ENCODE measurements around the gene ZNF79.

The ZNF79 gene

DNA sequence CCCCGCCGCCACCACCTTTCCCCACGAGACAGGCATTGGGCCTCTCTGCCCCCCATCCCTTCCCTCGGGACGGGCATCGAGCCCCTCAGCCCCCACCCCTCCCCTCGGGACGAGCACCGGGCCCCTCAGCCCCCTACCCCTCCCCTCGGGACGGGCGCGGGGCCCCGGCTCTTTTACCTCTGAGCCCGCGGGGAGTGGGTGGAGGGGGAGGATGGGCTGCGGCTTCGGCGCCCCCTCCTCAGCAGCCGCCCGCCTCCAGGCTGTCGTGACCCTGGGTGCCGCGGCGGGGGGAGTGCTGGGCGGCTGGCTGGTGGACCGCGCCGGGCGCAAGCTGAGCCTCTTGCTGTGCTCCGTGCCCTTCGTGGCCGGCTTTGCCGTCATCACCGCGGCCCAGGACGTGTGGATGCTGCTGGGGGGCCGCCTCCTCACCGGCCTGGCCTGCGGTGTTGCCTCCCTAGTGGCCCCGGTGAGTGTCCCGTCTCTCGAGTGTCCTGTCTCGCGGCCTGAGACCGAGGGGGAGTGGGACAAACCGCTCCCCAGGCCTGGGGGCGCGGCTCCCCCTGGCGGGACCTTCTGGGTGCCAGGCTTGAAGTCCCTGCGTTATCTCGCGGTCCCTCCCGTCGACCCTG lies 26.4 kb upstream of the ZNF79 start:
- peak; percentile 87 for FAIRE-seq
- peak; percentile 34 for DNase-seq (ENCODE audit: insufficient read length, low spot score)

DNA sequence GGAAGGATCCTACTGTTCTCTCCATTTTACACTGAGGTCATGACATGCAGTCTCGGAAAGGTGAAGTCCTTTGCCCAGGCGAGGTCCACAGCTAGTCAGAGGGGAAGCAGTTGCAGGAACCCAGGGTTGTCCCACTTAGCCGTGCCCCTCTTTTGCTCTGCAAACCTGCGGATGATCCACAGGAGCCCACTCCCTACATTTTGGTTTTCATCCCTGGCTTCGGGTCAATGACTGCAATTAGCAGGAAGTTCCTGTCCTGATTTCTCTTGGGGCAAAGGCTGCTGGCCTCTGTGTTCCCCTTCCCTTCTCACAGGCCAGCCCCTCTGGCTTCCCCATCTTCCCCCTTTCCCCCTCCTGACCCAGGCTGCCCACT lies 25.9 kb upstream of the ZNF79 start:
- DNase-seq (ENCODE audit: insufficient read length, low spot score), result no peak
- no peak for FAIRE-seq

DNA sequence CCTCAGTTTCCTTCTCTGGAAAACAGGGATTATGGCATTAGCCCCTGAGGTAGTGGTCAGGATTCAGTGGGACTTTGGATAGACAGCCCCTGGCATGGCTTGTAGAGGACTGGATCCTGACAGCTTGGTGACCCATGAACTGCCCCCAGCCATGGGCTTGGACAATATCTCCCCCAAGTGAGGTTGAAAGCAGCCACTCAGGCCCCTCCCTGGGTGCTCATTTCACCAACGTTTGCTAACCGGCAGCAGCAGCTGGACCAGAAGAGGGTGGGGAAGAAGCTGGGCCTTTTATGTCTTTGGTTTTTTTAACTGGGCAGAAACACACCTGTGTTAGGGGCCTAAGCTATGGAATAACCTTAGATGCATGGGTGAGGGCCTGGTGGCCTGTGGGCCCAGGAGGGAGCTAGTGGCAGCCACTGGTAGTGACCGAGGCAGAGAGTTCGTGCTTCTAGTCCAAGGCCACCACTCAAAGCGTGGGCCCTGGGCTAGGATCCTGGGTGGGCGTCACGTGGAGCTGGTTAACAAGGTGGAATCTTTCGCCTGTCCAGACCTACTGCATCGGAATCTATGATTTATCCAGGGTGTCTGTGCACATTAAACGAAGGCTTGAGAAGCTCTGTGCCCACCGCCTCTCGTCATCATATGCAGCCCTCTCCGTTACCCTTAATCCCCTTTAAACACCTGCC lies 25.3 kb upstream of the ZNF79 start:
- no peak for FAIRE-seq
- DNase-seq (ENCODE audit: insufficient read length, low spot score), result no peak

DNA sequence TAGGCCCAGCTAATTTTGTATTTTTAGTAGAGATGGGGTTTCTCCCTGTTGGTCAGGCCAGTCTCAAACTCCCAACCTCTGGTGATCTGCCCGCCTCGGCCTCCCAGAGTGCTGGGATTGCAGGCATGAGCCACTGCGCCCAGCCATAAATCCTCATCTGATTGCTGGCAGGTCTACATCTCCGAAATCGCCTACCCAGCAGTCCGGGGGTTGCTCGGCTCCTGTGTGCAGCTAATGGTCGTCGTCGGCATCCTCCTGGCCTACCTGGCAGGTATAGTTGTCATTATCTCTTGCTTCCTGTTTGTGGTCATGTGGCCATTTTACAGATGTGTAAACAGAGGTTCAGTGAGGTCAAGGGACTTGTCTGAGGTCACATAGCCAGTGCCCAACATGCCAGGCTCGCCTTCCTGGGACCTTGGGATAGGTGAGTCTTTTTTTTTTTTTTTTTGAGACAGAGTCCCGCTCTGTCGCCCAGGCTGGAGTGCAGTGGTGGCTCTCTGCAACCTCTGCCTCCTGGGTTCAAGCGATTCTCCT lies 24.4 kb upstream of the ZNF79 start:
- FAIRE-seq, result no peak
- DNase-seq (ENCODE audit: insufficient read length, low spot score), result no peak

DNA sequence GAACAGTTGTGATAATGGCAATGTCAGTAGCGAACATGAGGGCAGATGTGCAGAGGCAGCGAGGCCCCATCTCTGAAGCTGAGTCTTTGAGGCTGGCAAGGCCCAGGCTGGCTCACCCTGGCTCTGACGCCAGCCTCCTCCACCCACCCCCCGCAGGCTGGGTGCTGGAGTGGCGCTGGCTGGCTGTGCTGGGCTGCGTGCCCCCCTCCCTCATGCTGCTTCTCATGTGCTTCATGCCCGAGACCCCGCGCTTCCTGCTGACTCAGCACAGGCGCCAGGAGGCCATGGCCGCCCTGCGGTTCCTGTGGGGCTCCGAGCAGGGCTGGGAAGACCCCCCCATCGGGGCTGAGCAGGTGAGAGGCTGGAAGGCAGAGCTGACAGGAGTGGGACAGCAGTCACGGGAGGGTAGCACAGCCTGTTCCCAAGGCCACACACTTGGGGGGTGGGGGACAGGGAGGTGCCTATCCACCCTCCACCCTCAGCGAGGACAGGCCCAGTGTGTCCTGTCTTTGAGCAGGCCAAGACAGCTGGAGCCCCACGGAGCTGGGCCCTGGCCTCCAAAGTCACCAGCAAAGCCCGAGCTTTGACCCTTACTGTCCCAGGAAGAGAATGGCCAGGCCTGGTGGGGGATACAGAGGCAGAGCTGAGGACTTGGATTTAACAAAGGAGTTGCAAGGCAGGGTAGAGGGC lies 21.6 kb upstream of the ZNF79 start:
- FAIRE-seq, result no peak
- DNase-seq (ENCODE audit: insufficient read length, low spot score), result no peak

DNA sequence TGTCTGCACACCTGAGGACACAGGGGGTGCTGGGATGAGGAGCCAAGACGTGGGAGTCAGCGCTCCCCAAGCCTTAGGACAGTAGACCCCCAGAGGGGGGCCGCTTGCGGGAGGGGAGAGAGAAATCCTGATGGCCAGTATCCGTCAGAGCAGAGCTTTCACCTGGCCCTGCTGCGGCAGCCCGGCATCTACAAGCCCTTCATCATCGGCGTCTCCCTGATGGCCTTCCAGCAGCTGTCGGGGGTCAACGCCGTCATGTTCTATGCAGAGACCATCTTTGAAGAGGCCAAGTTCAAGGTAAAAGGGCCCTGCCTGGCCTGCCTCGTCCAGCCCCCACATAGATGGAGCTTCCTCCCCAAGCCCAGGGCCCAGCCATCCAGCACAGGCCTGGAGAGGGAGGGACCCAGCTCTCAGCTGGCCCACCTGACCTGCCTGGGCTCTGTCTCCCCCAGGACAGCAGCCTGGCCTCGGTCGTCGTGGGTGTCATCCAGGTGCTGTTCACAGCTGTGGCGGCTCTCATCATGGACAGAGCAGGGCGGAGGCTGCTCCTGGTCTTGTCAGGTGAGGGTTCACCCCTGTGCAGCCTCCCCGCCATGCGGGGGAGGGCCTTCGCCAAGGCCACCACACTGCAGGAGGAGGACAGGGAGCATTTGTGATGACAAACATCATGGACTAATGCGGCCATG lies 20.5 kb upstream of the ZNF79 start:
- DNase-seq (ENCODE audit: insufficient read length, low spot score) (no peak), FAIRE-seq (no peak)

DNA sequence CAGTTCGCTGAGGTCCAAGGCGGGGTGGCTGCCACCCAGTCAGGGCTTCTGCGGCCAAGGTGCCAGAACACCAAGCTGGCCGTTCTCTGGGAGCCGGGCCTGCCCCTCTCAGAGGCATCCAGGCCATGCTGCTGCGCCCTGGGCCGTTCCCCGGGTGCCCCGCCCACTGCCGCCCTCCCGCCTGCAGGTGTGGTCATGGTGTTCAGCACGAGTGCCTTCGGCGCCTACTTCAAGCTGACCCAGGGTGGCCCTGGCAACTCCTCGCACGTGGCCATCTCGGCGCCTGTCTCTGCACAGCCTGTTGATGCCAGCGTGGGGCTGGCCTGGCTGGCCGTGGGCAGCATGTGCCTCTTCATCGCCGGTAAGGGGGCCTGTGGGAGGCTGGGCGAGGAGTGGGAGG lies 19.6 kb upstream of the ZNF79 start:
- DNase-seq (ENCODE audit: insufficient read length, low spot score) (no peak), FAIRE-seq (no peak)

DNA sequence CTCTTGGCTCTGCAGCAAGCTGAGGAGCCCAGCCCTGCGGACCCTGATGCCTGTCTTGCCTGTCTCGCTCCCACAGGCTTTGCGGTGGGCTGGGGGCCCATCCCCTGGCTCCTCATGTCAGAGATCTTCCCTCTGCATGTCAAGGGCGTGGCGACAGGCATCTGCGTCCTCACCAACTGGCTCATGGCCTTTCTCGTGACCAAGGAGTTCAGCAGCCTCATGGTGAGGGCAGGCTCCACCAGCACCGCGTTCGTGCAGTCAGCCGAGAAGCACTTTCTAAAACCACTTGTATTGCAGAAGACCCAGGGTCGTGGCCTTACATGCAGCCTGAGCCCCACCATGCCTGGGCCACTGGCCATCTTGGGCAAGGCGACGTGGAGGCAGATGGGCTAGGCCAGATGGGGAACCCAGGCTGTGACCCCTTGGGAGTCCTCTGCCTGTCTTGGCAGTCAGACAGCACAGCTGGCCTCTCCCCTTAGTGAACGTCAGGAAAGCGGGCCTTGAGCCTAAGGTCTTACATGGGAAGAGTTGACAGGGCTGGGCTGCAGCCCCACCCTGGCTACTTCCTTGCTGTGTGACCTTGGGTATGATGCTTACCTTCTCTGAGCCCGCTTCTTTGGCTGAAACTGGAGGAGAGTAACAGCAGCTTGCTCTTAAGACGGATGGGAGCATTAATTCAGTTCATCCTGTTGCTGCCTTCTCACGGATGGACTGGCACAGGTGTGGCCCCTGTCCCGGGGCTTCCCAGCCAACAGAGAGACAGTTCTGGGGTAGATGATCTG lies 18.6 kb upstream of the ZNF79 start:
- FAIRE-seq (no peak), DNase-seq (ENCODE audit: insufficient read length, low spot score) (no peak)

DNA sequence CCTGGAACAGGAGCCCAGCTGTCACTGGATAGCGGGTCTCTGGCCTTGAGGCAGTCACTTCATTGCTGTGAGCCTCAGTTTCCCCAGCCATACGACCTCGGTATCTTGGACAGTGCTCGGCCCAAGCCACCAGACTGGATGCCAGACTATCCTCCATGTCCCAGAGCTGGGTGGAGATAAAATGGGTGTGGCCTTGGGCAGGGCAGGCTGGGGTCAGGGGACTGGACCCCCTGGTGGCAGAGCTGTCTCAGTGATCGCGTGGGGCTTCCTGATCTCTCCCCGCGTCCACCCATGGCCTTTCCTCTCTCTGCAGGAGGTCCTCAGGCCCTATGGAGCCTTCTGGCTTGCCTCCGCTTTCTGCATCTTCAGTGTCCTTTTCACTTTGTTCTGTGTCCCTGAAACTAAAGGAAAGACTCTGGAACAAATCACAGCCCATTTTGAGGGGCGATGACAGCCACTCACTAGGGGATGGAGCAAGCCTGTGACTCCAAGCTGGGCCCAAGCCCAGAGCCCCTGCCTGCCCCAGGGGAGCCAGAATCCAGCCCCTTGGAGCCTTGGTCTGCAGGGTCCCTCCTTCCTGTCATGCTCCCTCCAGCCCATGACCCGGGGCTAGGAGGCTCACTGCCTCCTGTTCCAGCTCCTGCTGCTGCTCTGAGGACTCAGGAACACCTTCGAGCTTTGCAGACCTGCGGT lies 17.2 kb upstream of the ZNF79 start:
- FAIRE-seq, result no peak
- no peak for DNase-seq (ENCODE audit: insufficient read length, low spot score)

DNA sequence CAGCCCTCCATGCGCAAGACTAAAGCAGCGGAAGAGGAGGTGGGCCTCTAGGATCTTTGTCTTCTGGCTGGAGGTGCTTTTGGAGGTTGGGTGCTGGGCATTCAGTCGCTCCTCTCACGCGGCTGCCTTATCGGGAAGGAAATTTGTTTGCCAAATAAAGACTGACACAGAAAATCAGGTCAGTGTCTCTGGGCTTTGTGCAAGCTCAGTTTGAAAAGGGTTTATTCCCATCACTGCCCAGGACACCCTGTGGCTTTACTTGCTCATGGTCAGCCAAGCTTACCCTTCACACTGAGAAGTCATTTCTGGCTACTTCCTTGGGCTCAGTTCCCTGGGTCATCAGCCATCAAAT lies 16.7 kb upstream of the ZNF79 start:
- DNase-seq (ENCODE audit: insufficient read length, low spot score) (no peak), FAIRE-seq (no peak)

DNA sequence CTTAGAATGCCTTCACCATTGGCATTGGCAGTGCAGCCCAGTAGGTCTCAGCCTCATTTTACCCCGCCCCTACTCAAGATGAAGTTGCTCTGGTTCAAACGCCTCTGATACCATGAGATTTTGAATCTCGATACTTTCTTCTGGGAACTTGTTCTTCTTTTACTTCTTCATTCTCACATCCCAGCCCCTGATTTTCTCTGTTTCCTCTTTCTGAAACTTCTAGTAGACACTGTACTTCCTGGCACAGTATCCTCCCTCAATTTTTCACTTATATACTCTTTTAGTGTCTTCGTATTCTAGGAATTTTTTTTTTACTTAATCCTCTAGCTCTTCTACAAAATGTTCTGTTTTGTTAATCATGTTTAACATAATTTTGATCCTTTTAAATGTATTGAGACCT lies 13.1 kb upstream of the ZNF79 start:
- no peak for DNase-seq (ENCODE audit: insufficient read length, low spot score)
- FAIRE-seq, result no peak

DNA sequence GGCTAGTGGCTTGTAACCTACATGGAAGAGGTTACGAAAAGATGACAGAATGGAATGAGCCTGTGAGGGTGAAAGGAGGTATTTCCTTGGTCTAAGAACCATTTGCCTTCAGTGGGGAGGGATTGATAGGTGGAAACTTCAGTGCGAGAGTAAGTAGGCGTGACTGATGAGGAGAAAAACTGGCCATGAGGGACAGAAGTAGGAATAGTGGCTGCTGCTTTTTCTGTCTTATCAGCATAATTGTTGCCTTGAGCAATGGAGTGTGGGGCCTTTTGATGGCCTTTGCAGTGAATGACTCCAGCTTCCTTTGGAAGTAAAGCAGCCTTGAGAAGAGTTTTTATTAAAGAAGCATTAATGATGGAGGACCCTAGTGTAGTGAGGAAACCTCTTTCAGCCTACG lies 9.0 kb upstream of the ZNF79 start:
- no peak for DNase-seq (ENCODE audit: insufficient read length, low spot score)
- no peak for FAIRE-seq

DNA sequence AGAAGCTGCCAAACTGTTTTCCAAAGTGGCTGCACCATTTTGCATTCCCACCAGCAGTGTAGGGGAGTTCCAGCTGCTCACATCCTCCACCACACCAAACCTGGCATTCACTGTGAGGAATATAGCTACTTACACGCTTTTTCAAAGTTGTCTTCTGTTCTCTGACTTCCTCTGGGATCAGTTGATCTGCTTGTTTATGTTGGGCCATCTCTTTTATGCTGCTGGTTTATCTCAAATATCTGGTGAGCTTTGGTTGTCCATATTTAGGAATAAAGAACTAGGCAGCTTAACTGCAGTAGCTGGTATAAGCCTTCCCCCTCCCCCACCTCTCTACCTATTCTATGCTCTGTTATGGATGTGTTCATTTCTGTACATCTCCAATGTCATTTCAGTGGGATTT lies 8.5 kb upstream of the ZNF79 start:
- DNase-seq (ENCODE audit: insufficient read length, low spot score) (no peak), FAIRE-seq (no peak)

DNA sequence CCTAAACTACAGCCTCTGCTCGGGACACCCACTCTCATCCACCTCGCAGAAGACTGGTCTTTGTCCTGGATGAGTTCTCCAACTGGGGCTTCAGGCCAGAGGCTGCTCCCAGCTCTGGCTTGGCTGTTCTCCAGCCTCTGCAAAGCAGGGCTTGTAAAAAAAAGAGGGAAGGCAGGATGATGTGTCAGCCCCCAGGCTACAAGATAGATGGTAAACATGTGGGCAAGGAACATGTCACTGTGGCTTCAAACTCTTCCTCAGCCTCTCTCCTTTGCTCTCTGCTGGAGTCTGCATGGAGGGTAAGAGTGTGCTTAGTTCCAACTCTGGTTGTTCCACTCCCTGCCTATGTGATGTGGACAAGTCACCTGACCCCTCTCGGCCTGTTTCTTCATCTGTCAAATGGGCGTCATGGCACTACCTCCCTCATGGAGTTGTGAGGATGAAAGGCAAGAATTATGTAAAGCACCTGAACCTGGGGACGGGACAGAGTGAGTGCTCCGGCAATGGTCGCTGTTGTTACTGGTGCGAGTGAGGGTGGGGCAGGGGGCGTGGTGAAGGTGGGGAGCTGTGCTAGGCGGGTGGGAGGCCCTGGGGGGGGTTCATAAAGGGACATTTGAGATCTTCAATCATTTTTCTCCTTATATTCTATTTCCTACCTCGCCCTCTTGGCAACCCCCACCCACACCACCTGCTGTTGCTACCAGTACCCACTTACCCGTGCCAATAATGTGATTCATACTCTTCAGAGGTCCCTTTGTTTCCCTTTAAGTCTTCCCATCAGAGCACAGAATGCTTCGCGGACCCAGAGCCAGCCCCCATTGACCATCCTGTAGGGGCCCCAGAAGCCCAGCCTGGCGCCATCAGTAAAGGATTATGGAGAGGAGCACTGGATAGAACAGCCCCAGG lies 6.8 kb upstream of the ZNF79 start:
- FAIRE-seq (no peak), DNase-seq (ENCODE audit: insufficient read length, low spot score) (no peak)

DNA sequence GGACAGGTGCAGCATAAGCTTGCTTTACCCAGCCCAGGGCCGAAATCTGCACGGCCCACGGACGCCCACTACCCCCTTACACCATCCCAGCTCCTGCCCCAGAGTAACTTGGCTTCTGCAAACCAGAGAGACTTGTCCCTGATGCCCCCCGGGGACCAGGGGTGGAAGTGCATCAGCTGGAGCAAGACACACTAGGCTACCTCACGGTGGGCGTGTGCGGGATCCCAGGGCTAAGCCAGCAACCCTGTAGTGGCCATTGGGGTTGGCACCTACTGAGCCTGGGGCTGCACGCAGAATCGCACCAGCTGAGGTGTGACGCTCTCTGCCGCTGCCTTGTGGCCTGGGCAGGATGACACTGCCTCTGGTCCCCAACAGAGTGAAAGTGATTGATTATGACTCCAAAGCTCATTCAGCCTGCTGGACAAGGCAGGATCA lies 6.1 kb upstream of the ZNF79 start:
- DNase-seq (ENCODE audit: insufficient read length, low spot score), result no peak

DNA sequence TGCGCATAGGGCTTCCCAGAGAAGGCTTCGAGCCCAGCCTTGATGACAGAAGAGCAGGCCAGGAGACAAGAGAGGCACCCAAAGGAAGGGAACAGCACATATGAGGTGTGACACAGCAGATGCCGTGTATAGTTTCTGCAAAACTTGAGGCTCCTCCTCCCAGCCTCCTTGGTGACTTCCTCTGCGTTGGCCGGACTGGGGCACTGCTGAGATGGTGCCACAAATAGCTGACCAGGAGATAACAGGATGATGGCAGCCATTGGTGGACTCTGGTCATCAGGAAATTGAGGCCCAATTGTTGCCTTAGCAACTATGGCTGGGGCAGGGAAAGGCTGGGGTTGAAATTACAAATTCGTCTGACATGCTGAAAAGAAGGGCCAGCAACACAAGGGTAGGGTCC lies 4.8 kb upstream of the ZNF79 start:
- DNase-seq (ENCODE audit: insufficient read length, low spot score), result no peak
- FAIRE-seq, result no peak

More for the DNA sequence above, 6.1 kb upstream of the ZNF79 start:
- FAIRE-seq, result no peak

DNA sequence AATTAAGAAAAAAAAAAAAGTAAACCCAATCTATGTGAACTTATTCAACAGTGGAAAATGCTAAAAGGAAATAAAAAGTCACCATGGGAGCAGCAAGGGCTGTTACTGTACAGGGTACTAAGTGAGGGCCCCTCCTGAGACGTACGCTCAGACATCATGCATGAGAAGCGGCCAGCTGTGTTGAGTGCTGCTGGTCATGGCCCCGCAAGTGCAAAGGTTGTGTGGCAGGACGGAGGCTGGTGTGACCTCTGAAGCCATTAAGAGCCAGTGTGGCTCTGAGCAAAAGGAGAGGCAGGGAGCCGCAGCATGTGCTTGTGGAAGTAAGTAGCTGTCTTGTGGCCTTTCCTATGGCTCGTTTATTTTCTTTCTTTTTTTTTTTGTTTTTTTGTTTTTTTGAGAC lies 3.1 kb upstream of the ZNF79 start:
- DNase-seq (ENCODE audit: insufficient read length, low spot score) (no peak), FAIRE-seq (no peak)

DNA sequence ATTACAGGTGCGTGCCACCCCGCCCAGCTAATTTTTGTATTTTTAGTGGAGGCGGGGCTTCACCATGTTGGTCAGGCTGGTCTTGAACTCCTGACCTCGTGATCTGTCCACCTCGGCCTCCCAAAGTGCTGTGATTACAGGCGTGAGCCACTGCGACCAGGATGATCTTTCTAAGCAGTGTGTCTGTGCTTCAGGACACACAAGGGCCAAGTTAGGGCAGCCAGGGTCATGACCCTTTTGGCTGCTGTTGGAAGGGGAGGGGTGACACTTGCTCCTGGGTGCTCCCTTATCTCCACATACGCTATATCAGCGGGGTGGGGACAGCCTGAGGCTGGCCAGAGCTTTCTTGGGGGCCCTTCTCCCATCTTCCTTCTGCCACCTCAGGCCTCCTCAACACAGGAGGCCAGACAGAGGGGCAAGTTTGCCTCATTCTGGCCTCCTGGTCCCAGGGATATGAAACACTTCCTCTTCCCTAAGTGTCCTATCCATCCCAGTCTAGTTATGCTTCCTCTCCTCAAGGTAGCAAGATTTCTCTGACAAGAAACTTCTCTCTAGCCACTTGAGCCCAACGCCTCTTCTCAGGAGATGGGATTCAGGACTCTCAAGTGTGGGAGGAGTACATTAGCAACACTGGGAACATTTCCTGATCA lies 1.9 kb upstream of the ZNF79 start:
- DNase-seq (ENCODE audit: insufficient read length, low spot score) (no peak), FAIRE-seq (no peak)

DNA sequence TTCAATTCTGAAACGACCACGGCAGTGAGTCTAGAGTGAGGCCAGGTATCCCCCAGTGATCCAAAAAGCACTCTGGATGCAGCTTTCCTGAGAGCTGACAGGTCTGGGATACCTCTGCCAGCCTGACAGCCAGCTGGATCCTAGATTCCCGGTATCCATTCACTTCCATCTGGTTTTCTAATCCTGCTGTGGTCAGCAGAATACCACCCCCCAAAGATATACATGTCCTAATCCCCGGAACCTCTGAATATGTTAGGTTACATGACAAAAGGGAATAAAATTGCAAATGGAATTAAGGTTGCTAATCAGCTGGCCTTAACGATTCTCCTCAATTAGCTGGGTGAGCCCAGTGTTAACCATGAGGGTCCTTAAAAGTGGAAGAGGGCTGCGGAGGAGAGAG lies 1.4 kb upstream of the ZNF79 start:
- no peak for FAIRE-seq
- no peak for DNase-seq (ENCODE audit: insufficient read length, low spot score)

Measured in GM19239 (cell line).